ENCODE results near the gene STARD8.

The STARD8 gene

DNA sequence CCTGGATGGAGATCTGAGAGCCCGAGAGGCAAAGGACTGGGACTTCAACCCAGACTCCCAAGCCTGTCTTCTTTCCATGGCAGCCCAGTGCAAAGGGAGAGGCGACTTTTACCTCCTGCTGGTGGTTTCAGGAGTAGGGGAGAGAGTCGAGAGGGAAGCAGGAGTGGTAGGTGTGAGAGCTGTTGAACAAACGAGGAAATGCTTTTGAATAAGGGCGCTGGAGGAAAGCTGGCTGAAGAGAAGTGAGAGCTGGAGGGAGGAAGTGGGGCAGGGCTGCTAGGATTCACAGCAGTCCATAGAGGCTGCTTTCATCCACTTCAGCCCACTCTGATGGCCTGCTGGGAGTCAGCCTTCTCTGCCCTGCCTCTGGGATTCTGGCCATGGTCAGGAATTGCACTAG is 99.5 kb downstream of the STARD8 start:
- no peak for FAIRE-seq
- DNase-seq (ENCODE audit: low spot score): no peak

DNA sequence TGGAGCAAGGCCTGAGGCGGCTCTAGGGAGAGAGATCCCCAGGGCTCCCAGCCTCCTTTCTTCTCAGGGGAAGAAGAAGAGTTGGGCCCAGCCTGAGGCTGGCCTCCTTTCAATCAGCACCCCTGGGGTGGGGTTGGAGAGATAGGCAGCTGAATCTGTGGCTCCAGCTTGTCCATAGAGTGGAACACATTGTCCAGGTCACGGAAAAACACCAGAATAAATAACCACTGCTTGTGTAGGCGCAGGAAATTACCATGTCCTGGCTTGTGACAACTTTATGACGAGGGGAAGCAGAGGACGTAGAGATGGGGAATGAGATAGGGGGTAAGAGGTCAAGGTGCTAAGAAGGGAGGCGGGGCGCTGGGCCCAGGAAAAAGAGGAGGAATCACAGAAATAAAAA is 100.6 kb downstream of the STARD8 start:
- FAIRE-seq (no peak), DNase-seq (ENCODE audit: low spot score) (no peak)

DNA sequence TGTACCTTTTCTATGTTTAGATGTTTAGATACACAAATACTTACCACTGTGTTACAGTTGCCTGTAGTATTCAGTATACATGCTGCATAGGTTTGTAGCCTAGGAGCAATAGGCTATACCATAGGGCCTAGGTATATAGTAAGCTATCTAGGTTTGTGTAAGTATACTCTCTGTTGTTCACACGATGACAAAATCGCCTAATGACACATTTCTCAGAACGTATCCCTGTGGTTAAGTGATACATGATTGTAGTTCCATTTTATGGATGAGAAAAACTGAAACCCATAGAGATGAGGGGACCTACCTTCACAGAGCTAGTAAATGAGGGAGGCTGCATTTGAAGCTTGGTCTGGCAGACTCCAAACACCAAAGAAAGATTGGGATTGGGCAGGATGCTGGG is 102.0 kb downstream of the STARD8 start:
- no peak for DNase-seq (ENCODE audit: low spot score)
- no peak for FAIRE-seq

DNA sequence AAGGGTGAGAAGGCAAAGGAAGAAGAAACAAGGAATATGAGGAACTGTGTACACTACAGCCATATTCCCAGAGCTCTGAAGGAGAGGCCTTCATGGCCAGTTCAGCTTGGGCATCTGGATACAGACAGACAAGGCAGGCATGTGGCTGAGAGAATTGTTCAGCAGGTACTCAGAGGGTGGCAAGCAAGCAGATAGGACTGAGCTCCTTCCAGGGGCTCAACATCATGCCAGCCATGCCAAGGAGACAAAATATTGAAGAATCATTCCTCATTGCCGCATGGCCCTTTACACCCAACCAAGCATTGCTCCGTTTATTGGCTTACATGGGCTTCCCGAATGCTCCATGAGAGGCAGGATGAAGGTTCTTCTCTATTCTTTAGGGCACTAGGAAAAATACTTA is 102.8 kb downstream of the STARD8 start:
- FAIRE-seq (no peak), DNase-seq (ENCODE audit: low spot score) (no peak)

DNA sequence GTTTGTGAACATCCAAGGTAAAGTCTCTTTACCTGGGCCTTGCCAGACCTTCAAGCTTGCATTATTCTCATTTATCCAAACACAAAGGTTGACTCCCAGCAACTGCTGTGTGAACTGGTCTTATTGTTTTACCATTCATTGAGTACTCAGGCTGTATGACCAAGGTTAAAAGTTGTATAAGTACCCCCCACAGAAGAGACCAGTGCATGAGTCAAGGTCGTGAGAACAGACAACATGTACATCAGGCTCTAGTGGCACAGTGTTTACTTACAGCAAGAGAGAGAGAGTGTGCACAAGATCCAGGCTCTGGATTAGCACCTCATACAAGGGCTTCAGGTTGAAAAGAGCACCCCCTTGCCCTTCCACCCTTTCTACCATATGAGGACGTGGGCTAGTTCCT is 103.9 kb downstream of the STARD8 start:
- no peak for FAIRE-seq
- no peak for DNase-seq (ENCODE audit: low spot score)

DNA sequence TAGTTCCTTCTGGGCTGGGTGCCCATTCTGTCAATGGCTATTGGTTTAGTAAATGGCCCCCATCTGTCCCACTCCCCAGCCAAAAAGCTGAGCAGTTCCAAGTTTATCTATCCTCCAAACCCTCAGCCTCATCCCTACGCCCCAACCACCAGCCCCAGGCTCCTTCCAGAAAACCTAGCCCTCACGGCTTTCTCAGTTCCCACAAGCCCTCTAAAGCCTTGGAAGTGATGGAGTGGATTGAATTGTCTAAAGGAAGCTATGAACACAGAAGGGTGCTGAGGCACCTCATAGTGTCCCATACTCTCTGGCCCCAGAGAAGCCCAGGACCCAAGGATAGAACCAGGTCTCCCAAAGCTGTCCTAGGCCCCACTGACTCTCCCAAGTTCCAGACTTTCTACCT is 105.8 kb downstream of the STARD8 start:
- no peak for FAIRE-seq
- DNase-seq (ENCODE audit: low spot score): no peak

DNA sequence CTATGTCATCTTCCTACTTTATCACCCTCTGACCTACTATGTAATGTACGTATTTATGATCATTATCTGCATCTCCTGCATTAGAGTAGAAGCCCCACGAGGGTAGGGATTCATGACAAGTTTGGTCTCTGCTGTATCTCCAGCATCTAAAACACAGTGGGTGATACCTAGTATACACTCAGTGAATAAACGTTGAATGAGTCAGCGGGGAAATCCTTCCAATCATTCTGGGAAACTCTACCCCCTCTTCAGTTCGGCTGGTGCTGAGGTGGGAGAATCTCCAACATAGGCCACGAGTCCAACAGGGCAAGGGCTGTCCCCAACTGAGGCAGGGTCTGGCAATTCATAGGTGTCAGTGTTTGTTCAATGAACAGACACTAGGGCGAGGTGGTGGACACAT is 106.9 kb downstream of the STARD8 start:
- FAIRE-seq (no peak), DNase-seq (ENCODE audit: low spot score) (no peak)

DNA sequence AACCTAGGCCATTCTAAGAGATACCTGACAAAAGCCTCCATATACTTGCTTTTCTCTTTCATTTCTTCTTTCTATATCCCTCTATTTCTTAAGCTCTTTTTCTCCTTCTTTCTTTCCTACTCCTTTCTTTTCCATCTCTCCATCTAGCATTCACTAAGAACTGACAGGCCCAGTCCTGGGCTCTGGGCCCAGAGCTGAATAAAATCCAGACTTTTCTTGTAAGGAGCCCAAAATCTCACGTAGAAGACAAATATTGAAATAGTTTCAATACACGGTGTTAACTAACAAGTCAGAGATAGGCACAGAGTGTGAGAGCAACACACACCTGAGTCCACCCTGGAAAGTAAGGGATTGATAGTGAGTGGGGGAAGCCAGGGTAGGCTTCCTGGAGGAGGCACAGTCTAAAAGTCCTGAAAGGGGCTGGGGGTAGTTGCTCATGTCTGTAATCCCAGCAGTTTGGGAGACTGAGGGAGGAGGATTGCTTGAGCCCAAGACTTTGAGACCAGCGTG is 108.2 kb downstream of the STARD8 start:
- FAIRE-seq: no peak
- no peak for DNase-seq (ENCODE audit: low spot score)

DNA sequence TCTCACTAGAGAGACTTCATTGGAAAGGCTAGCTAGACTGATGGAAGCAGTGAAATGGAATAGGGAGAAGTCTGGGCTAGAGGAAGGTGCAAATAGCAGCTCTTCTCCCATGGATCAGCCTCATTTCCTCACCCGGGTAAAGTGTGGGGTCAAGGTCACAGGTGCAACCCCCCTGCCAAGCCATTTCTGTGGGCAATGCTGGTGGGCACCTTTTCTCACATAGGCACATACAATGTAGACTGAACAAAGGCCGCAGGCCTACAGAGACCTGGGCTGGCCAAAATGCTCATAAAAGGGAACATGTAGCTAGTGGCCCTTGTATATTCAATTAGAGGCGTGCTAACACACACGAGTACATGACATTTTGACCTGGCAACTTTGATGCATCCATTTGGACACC is 109.9 kb downstream of the STARD8 start:
- DNase-seq (ENCODE audit: low spot score) (no peak), FAIRE-seq (no peak)

DNA sequence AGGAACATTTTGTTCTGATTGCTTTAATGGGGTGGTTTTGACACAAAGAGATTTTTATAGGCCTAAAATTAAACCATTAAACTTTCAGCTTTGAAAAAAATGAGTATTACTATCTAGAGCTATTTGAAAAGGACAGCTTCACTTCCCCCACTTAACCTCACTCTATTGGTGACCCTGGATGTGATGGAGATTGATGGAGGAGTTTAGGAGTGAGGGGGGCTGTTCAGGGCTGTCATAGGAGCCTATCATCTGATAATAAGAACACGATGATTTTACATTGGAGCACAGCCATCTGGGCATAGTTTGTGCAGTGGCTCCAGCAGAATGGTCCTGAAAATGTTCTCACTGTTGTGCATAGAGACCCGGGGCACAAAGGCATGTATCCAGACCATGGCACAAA is 110.3 kb downstream of the STARD8 start:
- no peak for DNase-seq (ENCODE audit: low spot score)
- no peak for FAIRE-seq

DNA sequence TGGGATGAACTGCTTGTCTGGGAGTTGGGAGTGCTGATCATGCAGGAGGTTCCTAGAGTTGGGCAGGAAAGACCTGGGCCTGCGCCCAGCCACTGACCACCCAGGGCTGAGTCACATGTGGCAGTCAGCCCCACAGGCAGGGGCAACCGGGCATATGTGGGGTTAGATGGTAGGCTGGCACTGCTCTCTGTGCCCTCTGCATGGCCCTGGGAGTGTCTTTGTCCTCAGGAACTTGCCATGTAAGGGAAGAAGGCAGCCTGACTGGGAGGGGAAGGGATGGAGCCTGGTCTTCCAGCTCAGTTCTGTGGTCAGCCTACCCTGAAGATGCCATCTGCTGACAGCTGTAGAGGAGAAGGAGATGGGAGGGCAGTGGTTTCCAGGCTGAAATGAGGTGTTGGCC is 111.2 kb downstream of the STARD8 start:
- DNase-seq (ENCODE audit: low spot score) (no peak), FAIRE-seq (no peak)

DNA sequence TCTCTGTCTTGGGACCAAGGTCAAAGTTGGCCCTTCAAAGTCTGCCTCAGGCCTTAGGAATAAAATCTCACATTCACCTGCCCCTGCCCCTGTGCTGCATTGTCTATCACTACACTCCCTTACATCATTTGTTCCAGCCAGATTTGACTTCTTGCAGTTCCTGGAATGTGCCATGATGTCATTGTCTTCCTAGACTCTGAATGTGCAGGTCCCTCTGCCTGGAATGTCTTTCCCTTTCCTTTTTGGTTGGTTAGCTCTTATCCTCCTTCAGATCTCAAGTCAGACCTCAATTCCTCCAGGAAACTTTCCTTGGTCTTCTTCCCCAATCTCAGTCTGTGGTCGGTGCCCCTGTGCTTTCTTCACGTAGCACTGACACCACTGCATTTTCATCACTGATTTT is 113.6 kb downstream of the STARD8 start:
- DNase-seq (ENCODE audit: low spot score) (no peak), FAIRE-seq (no peak)

DNA sequence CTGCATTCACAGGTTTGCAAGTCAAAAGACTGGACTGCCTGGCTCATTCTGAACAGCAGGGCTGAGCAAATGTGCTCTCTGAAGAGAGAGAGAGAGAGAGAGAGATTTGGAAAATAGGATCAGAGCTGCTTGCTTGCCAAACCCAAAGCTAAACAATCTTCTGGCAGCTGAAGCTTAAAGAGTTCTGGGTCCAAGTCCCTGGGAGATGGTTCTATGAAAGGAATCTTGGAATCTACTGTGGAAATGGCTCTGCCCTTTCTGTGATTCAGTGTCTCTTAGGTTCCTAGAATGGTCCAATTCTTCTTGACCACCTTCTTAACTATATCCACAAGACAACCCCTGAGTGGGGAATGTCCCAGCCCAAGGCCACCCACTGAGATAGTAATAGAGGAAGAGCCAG is 115.3 kb downstream of the STARD8 start:
- DNase-seq (ENCODE audit: low spot score): no peak
- no peak for FAIRE-seq

DNA sequence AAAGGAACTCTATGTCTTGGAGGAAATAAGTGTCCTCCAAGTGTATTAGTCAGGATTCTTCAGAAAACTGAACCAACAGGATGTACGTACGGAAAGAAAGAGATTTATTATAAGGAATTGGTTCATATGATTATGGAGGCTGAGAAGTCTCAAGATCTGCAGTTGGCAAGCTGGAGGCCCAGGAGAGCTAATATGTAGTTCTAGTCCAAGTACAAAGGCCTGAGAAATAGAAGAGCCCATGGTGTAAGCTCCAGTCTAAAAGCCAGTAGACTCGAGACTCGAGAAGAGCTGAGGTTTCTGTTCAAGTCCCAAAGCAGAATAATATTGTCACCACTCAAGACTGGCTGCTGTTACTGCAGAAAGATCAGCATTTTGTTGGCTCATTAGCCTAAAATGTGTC is 116.0 kb downstream of the STARD8 start:
- FAIRE-seq: no peak

More for the DNA sequence above, 116.0 kb downstream of the STARD8 start:
- no peak for DNase-seq (ENCODE audit: low spot score)

Measured in urothelium cell line (cell line).